Stimulated activated effector memory CD8-positive, alpha-beta T cell treated with anti-CD3 and anti-CD28 coated beads, Interleukin-12 subunit alpha, Interleukin-12 subunit beta, amount 100 ng/mL, for 72 hours (primary cell): ENCODE data around the gene POMGNT1.
"Not testable (repeated sequence)": the region's sequence is repeated elsewhere in the genome, so short reads cannot be mapped to it uniquely, and the experiment has no call there.

Experiments used
- ATAC-seq: fragments of 150-1000 bp; cut with Tn5 transposase; 2 replicates; pipeline ENCODE4 v1.10.0; 2021
- DNase-seq, 2 donors: peaks; one replicate each; pipeline ENCODE4 v3.0.0; 2021 to 2022; ENCODE audit warnings: low spot score in 2 of 2
- H3K27ac Mint-ChIP-seq: one replicate; pipeline ENCODE4 v1.8.0; 2022; ENCODE audit warnings: mild to moderate bottlenecking, mixed read lengths
- H3K36me3 Mint-ChIP-seq: one replicate; pipeline ENCODE4 v1.8.0; 2022; ENCODE audit warnings: mild to moderate bottlenecking, mixed read lengths
- H3K4me1 Mint-ChIP-seq: one replicate; pipeline ENCODE4 v1.8.0; 2022; ENCODE audit warnings: mixed read lengths
- H3K4me3 Mint-ChIP-seq: one replicate; pipeline ENCODE4 v1.8.0; 2022; ENCODE audit warnings: mild to moderate bottlenecking, mixed read lengths
- H3K9me3 Mint-ChIP-seq: one replicate; pipeline ENCODE4 v1.8.0; 2022; ENCODE audit warnings: mixed read lengths

The POMGNT1 gene

GRCh38 chr1:46197964-46198811, at the start of gene POMGNT1:
TSS of gene POMGNT1 (minus strand) at chr1:46198434. CDS start at chr1:46197821, 613 bp downstream.
- DNase-seq (peak; percentile 71 to 84), ATAC-seq (peak; percentile 94)
- Mint-ChIP-seq H3K27ac (peak within 1 kb of the TSS; percentile 87), H3K4me3 (peak within 1 kb of the TSS; percentile 74), H3K4me1 (peaks cover 13% of the 10 kb centered on the region), H3K9me3 (no peaks in the 10 kb centered on the region), H3K36me3 (no peaks in the 10 kb centered on the region)

- Mint-ChIP-seq H3K9me3 (no peaks in the 10 kb centered on the region), H3K27ac (peak within 1 kb of the TSS; percentile 93), H3K4me1 (peaks cover 35% of the 10 kb centered on the region), H3K36me3 (peaks cover 53% of the 10 kb centered on the region), H3K4me3 (peak within 1 kb of the TSS; percentile 89)
- peak; percentile 94 for ATAC-seq
- DNase-seq, result peak; percentile 87 to 97
Measured at GRCh38 chr1:46247436-46248121, 49.3 kb upstream of the POMGNT1 start, which contains the start of gene RAD54L. TSS of gene RAD54L (plus strand) at chr1:46247763. CDS start at chr1:46248406, 643 bp downstream.

- H3K4me3 Mint-ChIP-seq, result peak overlapping the region; percentile 89
- DNase-seq (peak in 1 of 2 donors; percentile 87), ATAC-seq (peak; percentile 76)
- no peaks in the 10 kb centered on the region for H3K9me3 Mint-ChIP-seq
- H3K4me1 Mint-ChIP-seq, result peaks cover 27% of the 10 kb centered on the region
- H3K27ac Mint-ChIP-seq, result peak overlapping the region; percentile 93
- H3K36me3 Mint-ChIP-seq, result peaks cover 45% of the 10 kb centered on the region
Measured at GRCh38 chr1:46246548-46247435, 48.6 kb upstream of the POMGNT1 start.

- not testable (repeated sequence) for ATAC-seq
- H3K4me3 Mint-ChIP-seq, result peak overlapping the region; percentile 89
Measured at GRCh38 chr1:46246136-46246535, 47.9 kb upstream of the POMGNT1 start.

GRCh38 chr1:46244656-46245371, 46.6 kb upstream of the POMGNT1 start:
- Mint-ChIP-seq H3K27ac (no peak overlapping the region), H3K9me3 (no peaks in the 10 kb centered on the region), H3K4me1 (peaks cover 27% of the 10 kb centered on the region), H3K36me3 (peaks cover 25% of the 10 kb centered on the region), H3K4me3 (no peak overlapping the region)
- DNase-seq (no peak), ATAC-seq (no peak)

More at GRCh38 chr1:46246136-46246535, 47.9 kb upstream of the POMGNT1 start:
- Mint-ChIP-seq H3K36me3 (peaks cover 38% of the 10 kb centered on the region), H3K4me1 (peaks cover 27% of the 10 kb centered on the region), H3K27ac (peak overlapping the region; percentile 93)
- DNase-seq, H3K9me3 Mint-ChIP-seq: not testable (repeated sequence)

GRCh38 chr1:46243831-46244230, 45.6 kb upstream of the POMGNT1 start:
- H3K27ac Mint-ChIP-seq, ATAC-seq, DNase-seq, H3K4me3 Mint-ChIP-seq, H3K9me3 Mint-ChIP-seq: not testable (repeated sequence)
- H3K36me3 Mint-ChIP-seq, result peaks cover 15% of the 10 kb centered on the region
- H3K4me1 Mint-ChIP-seq, result peaks cover 23% of the 10 kb centered on the region

- Mint-ChIP-seq H3K27ac (no peak overlapping the region), H3K4me3 (no peak overlapping the region), H3K4me1 (peaks cover 14% of the 10 kb centered on the region), H3K9me3 (no peaks in the 10 kb centered on the region), H3K36me3 (peaks cover 6% of the 10 kb centered on the region)
- no peak for ATAC-seq
- no peak for DNase-seq
Measured at GRCh38 chr1:46242918-46243317, 44.7 kb upstream of the POMGNT1 start.

- H3K4me1 Mint-ChIP-seq, H3K36me3 Mint-ChIP-seq, H3K4me3 Mint-ChIP-seq, H3K27ac Mint-ChIP-seq, DNase-seq, ATAC-seq, H3K9me3 Mint-ChIP-seq: not testable (repeated sequence)
Measured at GRCh38 chr1:46241733-46242132, 43.5 kb upstream of the POMGNT1 start.

GRCh38 chr1:46238865-46239264, 40.6 kb upstream of the POMGNT1 start:
- H3K4me3 Mint-ChIP-seq, H3K4me1 Mint-ChIP-seq, ATAC-seq, DNase-seq, H3K9me3 Mint-ChIP-seq, H3K36me3 Mint-ChIP-seq, H3K27ac Mint-ChIP-seq: not testable (repeated sequence)

GRCh38 chr1:46236882-46237281, 38.6 kb upstream of the POMGNT1 start:
- H3K27ac Mint-ChIP-seq, result no peak overlapping the region
- H3K4me1 Mint-ChIP-seq, result no peaks in the 10 kb centered on the region
- ATAC-seq (no peak), DNase-seq (no peak)
- no peaks in the 10 kb centered on the region for H3K36me3 Mint-ChIP-seq
- H3K4me3 Mint-ChIP-seq, result no peak overlapping the region
- H3K9me3 Mint-ChIP-seq, result no peaks in the 10 kb centered on the region

GRCh38 chr1:46231231-46231630, 33.0 kb upstream of the POMGNT1 start:
- H3K27ac Mint-ChIP-seq, H3K9me3 Mint-ChIP-seq, H3K4me3 Mint-ChIP-seq, ATAC-seq, DNase-seq, H3K4me1 Mint-ChIP-seq, H3K36me3 Mint-ChIP-seq: not testable (repeated sequence)

- no peak for ATAC-seq
- no peak for DNase-seq
- Mint-ChIP-seq H3K27ac (no peak overlapping the region), H3K4me3 (no peak overlapping the region), H3K4me1 (peaks cover 6% of the 10 kb centered on the region), H3K9me3 (no peaks in the 10 kb centered on the region), H3K36me3 (no peaks in the 10 kb centered on the region)
Measured at GRCh38 chr1:46224966-46225365, 26.7 kb upstream of the POMGNT1 start.

GRCh38 chr1:46223472-46223943, 25.3 kb upstream of the POMGNT1 start:
- Mint-ChIP-seq H3K27ac (no peak overlapping the region), H3K4me1 (peaks cover 6% of the 10 kb centered on the region), H3K36me3 (no peaks in the 10 kb centered on the region), H3K9me3 (no peaks in the 10 kb centered on the region), H3K4me3 (no peak overlapping the region)
- ATAC-seq (peak; percentile 93), DNase-seq (peak; percentile 35 to 77)

GRCh38 chr1:46223055-46223454, 24.8 kb upstream of the POMGNT1 start:
- DNase-seq, H3K27ac Mint-ChIP-seq, H3K36me3 Mint-ChIP-seq, H3K9me3 Mint-ChIP-seq, ATAC-seq, H3K4me1 Mint-ChIP-seq, H3K4me3 Mint-ChIP-seq: not testable (repeated sequence)
